GM21515 (cell line): ENCODE measurements around the gene DDX59.
A peak's percentile ranks its signal among the peaks of the same experiment; 100 is the strongest.

ENCODE experiments used
- ATAC-seq: cut with Tn5 transposase; IDR thresholded peaks from one replicate; pipeline ENCODE4 v1.9.1; 2021; ENCODE audit not compliant: unreplicated experiment

The DDX59 gene

GRCh38 chr1:200669314-200670241 is at the start of gene DDX59:
Gene DDX59, minus strand, starts transcription at chr1:200669907. Its CDS starts 3,167 bp downstream, at chr1:200666740.
- ATAC-seq, result peak; percentile 88

- no peak for ATAC-seq
Measured at GRCh38 chr1:200714504-200715187, 44.9 kb upstream of the DDX59 start.

GRCh38 chr1:200710166-200710565 is 40.5 kb upstream of the DDX59 start:
- ATAC-seq, result no peak

- no peak for ATAC-seq
Measured at GRCh38 chr1:200708769-200709168, 39.1 kb upstream of the DDX59 start.

GRCh38 chr1:200708161-200708560 is 38.5 kb upstream of the DDX59 start:
- ATAC-seq, result no peak

- ATAC-seq, result no peak
Measured at GRCh38 chr1:200707116-200707515, 37.4 kb upstream of the DDX59 start.

GRCh38 chr1:200706111-200706814 is 36.6 kb upstream of the DDX59 start:
- no peak for ATAC-seq

GRCh38 chr1:200704986-200705500 is 35.3 kb upstream of the DDX59 start:
- no peak for ATAC-seq

- ATAC-seq, result no peak
Measured at GRCh38 chr1:200699871-200700270, 30.2 kb upstream of the DDX59 start.

GRCh38 chr1:200694738-200695137 is 25.0 kb upstream of the DDX59 start:
- no peak for ATAC-seq

GRCh38 chr1:200693327-200693726 is 23.6 kb upstream of the DDX59 start:
- no peak for ATAC-seq

GRCh38 chr1:200692316-200692715 is 22.6 kb upstream of the DDX59 start:
- ATAC-seq, result no peak

GRCh38 chr1:200686620-200687019 is 16.9 kb upstream of the DDX59 start:
- ATAC-seq, result no peak

- ATAC-seq, result no peak
Measured at GRCh38 chr1:200684015-200684414, 14.3 kb upstream of the DDX59 start.

- ATAC-seq, result no peak
Measured at GRCh38 chr1:200683298-200683697, 13.6 kb upstream of the DDX59 start.

- no peak for ATAC-seq
Measured at GRCh38 chr1:200681231-200681630, 11.5 kb upstream of the DDX59 start.

- no peak for ATAC-seq
Measured at GRCh38 chr1:200676829-200677228, 7.1 kb upstream of the DDX59 start.

- no peak for ATAC-seq
Measured at GRCh38 chr1:200675588-200675852, 5.8 kb upstream of the DDX59 start.

GRCh38 chr1:200674838-200675587 is 5.3 kb upstream of the DDX59 start:
- ATAC-seq, result no peak

- no peak for ATAC-seq
Measured at GRCh38 chr1:200673952-200674823, 4.5 kb upstream of the DDX59 start.
